NCI-H526 (cell line): ENCODE data around the gene LEMD3.
"Not testable (repeated sequence)": the region's sequence is repeated elsewhere in the genome, so short reads cannot be mapped to it uniquely, and the experiment has no call there.

Experiments
- DNase-seq, 2 experiments: peaks; one replicate each; lab custom pipeline; 2025; lab: John Stamatoyannopoulos, UW

The LEMD3 gene

GRCh38 chr12:65279369-65280112 lies 110.2 kb downstream of the LEMD3 start:
- DNase-seq, result no peak

- DNase-seq, result no peak
Observed at GRCh38 chr12:65280306-65280705, 110.9 kb downstream of the LEMD3 start.

- no peak for DNase-seq
Observed at GRCh38 chr12:65282840-65283239, 113.5 kb downstream of the LEMD3 start.

DNA sequence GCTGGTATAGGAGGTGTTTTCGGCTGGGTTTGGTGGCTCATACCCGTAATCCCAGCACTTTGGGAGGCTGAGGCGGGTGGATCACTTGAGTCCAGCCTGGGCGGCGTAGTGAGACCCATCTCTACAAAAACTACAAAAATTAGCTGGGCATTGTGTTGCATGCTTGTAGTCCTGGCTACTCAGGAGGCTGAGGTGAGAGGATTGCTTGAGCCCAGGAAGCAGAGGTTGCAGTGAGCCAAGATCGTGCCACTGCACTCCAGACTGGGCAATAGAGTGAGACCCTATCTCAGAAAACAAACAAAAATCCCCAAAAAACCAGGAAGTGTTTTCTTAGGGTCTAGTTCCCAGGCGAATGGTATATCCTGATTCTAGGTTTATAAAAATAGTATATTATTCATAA lies 116.1 kb downstream of the LEMD3 start:
- not testable (repeated sequence) for DNase-seq

DNA sequence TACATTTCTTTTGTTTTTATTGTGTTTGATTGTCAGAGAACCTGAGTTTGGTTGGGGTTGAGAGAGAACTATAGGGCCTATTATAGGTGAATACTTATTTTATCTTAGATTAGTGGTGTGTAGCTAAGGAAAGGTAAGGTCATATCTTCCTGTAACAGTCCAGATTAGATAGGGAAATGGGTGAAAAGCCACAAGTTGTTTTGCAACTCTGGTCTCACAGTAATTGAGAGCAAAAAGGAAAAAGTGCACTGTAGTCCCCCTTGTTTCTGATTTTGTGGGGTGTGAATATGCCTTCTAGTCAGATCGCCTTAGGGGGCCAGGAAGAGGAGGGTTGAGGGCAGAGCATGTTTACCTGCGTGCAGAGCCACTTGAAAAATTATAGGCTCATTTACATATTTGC lies 118.0 kb downstream of the LEMD3 start:
- DNase-seq, result no peak

- no peak for DNase-seq
Observed at GRCh38 chr12:65292241-65292640, 122.9 kb downstream of the LEMD3 start.

DNA sequence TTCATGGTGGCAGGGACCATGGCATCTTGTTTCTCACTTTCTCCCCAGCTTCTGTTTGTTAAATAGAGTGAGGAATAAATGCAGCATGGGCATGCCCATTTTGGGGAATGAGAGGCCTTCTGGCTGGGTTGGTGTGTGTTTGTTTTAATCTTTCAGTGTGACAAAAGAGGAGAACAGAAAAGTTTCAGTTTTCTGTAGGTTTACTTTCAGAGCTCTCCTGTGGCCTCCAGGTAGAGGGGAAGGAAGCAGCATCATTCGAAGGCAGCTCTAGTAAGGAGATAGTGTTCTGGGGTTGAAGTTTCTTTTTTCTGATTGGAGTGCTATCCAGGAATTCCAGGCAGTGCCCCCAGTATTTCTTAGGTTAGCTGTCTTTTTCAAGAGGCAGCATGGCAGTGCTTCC lies 124.4 kb downstream of the LEMD3 start:
- no peak for DNase-seq

GRCh38 chr12:65294641-65295262 lies 125.4 kb downstream of the LEMD3 start:
- no peak for DNase-seq

GRCh38 chr12:65296508-65297265 lies 127.3 kb downstream of the LEMD3 start:
- DNase-seq, result no peak
